SIG-M5 treated with dmso at 0.1 percent for 504 hours (cell line): ENCODE data around the gene CRAMP1.
"Not testable (repeated sequence)": the region's sequence is repeated elsewhere in the genome, so short reads cannot be mapped to it uniquely, and the experiment has no call there.

ENCODE experiments used
- DNase-seq: peaks from one replicate; lab custom pipeline; 2025; ENCODE audit not compliant: unreplicated experiment; lab: John Stamatoyannopoulos, UW

The CRAMP1 gene

DNA sequence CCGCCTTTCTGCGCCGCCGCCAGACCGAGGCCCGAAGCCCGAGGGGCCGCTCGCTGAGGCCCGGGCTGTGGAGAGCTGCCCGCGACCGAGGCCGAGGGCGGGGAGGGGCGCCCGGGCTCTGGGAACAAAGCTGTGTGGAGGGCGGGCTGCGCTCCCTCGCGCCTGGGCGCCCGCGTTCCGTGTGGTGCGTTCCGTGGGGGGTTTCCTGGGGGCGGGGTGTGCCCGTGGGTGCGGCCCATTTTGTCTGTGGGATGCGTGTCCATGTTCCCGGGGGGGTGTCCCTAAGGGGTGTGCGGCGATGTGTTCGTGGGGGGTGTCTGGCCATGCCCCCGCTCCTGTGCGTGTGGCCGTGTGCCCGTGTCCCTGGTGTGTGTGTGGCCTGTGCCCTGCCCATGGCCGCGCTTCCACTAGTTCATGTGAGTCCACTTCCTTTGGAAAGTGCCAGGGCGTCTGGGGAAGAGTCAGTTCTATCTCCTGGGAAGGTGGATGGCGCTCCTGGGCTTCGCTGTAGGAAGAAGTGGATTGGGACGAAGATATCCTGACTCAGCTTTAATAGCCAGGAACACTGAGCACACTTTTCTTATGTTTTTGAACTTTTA, 66.4 kb downstream of the CRAMP1 start:
- peak; percentile 24 for DNase-seq

DNA sequence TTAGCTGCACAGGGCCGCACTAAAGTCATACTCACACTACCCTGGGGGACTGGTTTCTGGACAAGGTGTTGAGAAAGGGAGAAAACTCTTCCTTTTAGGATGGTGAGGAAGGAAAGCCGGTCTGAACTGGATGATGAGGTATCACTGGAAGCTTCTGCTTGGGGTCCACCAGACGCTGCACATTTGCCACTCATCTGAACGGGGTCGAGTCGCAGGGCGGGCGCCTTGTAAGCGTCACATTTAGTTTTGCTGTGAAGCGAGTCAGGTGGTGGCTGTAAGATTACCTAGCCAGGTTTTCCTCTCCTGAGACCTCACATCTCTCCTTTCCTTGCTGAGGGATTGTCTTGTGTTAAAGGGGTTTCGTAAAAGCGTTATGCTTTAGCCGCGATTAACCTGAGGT, 68.2 kb downstream of the CRAMP1 start:
- DNase-seq, result no peak

DNA sequence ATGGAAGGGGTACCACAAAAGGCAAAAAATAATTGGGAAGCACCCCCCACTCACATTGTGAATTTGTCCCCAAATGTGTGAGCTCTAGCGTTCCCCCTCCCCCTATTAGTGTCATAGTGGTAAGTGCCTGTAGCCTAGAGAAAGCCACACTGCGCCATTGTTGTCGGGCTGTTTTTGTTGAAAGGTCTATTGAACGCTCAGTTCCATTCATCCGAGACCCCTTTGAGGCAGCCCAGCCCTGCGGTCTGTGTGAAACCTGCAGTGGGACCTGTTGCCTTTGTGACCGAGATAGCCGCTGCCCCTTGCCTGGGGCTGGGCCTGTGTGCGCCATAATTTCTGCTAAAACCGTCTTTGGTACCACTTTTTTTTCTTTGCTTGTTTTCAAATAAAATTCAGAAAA, 68.9 kb downstream of the CRAMP1 start:
- no peak for DNase-seq

DNA sequence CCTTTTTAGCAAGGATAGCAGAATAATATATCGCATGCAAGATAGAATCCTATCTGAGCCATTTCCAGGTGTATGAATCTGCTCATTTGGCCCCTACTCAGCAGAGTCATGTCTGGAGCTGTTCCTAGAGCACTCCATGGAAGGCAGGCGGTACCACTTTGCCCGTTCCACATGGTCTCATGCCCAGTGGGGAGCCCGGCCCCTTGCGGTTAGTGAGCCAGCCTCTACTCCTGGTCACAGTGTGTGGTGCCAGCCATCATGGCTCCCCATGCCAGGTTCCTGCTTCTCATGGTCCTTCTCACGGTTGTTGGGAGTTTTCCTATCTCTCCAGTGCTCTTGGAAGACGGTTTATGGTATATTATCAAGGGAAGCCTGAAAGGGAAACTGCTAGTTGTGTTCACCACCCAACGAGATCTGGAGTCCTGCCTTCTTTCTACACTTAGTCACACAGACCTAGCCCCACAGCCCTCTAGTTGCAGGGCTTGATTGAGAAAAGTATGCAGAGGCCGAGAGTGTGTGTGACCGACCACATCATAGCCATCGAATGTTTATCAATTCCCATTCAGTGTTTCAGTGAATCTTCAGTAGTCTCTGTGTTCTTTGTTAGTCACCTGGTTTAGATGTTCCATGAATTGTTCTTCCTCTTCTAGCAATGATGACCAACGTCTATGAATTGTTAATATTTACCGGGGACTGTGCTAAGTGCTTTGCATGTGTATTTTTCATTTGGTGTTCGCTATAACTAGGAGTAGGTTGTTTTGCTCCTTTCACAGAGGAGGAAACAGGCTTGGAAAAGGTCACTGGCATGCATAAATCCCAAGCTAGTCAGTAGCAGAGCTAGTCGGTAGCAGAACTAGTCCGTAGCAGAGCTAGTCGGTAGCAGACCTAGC, 75.5 kb downstream of the CRAMP1 start:
- no peak for DNase-seq

DNA sequence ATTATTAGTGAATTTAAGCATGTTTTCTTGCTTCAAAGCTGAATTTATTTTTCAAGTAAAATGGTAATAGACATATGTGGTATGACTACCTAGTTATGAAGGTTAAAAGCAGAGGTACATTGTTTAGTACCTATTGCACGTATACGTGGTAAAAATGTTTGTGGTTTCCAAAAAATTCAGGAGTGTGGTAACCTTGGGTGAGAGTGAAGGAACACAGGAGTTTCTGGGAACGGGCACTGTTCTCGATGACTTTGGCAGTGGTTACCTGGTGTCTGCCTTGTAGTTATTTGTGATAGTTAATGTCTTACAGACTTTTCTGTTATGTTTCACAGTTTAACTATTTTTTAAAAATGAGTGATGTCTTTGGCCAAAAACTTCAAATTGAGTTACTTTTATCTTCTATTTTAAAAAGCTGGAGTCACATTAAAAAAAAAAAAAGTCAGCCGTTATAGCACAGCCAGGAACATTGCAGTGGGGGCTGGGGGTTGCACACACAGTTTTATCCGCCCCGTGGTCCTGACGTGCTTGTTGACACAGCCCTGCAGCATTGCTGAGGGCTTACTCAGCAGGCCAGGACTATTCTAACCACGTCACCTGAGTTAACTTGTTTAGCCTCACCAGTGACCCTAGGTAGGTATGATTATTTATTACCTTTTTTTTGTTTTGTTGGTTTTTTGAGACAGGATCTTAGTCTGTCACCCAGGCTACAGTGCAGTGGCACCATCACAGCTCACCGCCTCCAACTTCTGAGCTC, 76.8 kb downstream of the CRAMP1 start:
- DNase-seq, result peak; percentile 48

DNA sequence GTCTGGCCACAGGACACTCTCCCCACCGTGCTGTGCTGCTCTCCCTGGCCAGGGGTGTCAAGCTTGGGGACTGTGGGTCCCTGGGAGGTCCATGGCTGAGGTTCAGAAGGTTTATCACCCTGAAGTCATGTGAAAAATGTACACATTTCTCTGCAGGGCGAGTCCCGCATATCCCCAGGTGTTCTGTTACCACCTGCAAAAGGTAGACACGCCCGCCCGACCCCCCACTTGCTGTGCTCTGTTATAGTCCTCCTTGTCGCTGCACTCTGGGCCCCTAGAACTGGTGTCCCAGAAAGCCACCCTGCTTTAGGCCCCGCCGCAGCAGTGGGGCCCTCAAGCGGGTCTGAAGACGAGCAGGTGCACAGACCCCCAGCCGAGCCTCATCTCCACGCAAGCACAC, 77.7 kb downstream of the CRAMP1 start:
- DNase-seq, result no peak

DNA sequence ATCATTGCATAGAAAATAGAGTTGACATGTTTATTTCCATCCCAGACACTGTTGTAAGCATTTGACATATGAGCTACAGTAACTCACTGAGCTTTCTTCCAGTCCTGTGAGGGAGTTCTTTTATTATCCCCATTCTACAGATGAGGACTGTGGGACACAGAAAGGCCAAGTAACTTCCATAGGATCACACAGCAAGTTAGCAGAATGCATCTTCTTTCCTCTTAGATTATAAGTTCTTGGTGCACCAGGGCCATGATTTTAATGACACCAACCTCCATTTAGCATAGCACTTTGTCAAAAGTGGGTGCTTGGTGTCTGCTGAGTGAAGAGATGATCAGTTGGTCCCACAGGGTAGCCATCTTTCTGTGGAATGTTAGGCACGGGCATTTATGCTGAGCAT, 78.7 kb downstream of the CRAMP1 start:
- DNase-seq, result no peak

DNA sequence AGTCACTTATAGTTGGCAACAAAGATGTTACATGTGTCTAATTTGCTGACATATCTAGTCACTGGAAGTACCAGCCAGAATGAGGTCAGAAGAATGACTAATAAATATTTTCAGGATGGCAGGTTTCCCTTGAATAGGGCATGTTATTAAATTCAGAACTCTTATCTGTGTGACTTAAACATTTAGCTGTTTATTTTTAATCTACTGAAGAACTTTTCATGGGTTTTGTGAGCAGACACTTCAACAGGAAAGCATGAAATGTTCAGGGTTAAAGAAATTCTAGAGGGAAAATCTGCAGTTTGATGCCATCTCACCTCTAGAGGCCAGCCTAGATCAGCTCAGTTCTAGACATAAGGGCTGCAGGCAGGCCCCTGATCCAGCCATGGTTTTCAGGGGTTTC, 79.1 kb downstream of the CRAMP1 start:
- no peak for DNase-seq

DNA sequence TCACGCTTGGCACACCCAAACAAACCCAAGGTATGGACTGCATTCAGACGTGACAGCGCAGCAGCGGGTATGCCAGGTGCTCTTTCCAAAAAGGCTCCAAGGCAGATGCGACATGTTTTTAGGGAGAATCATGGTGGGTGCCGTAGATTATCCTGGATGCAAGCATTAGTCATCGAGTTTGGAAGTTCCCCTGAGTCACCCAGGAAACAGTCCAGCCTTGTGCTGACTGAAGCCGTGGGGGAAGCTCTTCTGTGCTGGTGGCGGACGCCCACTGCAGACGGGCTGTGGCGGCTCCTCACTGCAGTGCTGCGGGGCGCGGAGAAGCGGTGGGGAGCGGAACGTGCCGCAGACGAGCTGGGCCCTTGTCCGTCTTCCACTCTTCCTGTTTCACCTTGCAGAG, 79.8 kb downstream of the CRAMP1 start:
- no peak for DNase-seq

DNA sequence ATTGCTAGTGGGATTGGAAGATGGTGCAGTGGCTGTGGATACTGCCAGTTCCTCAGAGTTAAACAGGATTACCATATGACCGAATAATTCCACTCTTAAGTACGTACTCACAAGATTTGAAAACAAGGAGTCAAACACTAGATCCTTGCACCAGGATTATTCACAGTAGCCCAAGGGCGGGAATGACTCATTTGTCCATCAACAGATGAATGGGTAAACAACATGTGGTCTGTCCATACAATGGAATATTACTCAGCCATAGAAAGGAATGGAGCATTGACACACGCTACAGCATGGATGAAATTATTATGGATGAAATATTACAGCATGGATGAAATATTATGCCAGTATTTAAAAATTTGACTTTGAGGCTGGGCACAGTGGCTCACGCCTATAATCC, 84.7 kb downstream of the CRAMP1 start:
- no peak for DNase-seq

DNA sequence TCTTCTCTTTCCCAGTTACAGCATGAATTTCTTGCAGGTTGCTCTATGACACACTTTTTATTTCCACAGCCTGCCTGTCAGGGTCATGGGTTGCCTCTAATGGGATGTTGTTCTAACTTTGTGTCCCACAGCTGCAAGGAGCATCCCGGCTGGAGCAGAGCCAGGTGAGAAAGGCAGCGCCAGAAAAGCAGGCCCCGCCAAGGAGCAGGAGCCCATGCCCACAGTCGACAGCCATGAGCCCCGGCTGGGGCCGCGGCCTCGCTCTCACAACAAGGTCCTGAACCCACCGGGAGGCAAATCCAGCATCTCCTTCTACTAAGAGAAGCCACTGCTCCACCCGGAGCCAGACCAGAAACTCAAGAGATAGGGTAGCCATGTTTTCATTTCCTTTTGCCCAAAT, 86.5 kb downstream of the CRAMP1 start:
- DNase-seq, result no peak

DNA sequence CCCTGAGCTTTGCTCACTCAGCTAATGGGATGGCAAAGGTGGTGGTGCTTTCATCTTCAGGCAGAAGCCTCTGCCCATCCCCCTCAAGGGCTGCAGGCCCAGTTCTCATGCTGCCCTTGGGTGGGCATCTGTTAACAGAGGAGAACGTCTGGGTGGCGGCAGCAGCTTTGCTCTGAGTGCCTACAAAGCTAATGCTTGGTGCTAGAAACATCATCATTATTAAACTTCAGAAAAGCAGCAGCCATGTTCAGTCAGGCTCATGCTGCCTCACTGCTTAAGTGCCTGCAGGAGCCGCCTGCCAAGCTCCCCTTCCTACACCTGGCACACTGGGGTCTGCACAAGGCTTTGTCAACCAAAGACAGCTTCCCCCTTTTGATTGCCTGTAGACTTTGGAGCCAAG, 88.1 kb downstream of the CRAMP1 start:
- DNase-seq, result no peak

DNA sequence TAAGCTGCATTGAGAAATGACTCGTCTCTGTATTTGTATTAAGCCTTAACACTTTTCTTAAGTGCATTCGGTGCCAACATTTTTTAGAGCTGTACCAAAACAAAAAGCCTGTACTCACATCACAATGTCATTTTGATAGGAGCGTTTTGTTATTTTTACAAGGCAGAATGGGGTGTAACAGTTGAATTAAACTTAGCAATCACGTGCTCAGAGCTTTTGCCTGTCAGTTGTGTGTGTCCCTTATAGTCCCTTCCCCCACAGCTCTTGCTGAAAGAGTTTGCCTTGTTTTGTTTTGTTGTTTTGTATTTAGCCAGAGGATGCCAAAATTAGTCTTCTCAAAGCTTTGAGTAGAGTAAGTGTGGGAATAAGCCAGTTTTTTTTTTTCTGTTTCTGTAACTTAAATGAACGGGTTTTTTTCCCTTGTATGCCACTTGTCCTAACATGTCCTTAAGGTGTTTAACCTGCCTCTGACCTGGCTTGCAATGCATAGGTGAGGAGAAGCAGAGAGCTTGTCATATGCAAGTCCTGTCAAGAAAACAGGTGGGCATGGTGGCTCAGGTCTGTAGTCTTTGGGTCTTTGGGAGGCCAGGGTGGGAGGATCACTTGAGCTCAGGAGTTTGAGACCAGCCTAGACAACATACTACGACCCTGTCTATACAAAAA, 89.2 kb downstream of the CRAMP1 start:
- no peak for DNase-seq

DNA sequence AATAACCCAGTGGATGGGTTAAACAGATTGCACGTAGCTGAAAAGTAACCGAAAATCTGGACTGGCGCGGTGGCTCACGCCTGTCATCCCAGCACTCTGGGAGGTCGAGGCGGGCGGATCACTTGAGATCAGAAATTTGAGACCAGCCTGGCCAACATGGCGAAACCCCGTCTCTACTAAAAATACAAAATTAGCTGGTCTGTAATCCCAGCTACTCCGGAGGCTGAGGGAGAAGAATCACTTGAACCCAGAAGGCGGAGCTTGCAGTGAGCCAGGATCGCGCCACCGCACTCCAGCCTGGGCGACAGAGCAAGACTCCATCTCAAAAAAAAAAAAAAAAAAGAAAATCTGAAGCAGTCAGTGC, 93.1 kb downstream of the CRAMP1 start:
- DNase-seq, result not testable (repeated sequence)

DNA sequence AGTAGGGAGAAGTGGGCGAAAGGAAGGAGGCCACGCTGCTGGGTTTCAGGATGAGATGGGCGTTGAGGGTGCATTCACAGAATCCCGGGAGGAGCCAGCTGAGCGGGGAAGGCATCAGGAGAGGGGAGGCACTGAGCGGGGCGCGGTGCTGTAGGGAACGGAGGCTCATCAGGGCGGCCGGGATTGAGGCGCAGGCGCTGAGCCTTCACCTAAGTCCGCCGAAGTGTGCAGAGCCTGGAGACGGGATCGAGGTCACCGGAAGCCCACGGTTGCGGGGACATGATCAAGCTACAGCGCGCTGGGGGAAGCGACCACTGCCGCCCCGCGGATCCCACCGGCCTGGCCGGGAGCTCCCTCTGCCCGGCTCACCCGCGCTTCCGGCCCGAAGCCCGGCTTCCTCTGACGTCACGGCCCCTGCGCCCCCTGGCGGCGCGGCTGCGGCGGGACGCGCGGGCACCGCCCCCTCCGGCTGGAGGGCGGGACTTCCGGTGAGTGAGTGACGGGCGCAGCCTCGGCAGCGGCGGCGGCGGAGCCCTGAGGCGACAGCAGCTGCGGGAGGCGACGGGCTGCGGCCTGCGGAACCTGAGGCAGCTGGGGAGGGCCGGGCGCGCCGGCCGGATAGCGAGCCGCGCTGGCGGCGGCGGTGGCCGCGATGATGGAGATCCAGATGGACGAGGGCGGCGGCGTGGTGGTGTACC, 93.7 kb downstream of the CRAMP1 start, which contains the start of gene MAPK8IP3:
Gene MAPK8IP3 (plus strand): TSS at position 508 of the 698 bp plus-strand sequence. CDS start 145 bp downstream, at position 653.
- DNase-seq, result peak; percentile 68

DNA sequence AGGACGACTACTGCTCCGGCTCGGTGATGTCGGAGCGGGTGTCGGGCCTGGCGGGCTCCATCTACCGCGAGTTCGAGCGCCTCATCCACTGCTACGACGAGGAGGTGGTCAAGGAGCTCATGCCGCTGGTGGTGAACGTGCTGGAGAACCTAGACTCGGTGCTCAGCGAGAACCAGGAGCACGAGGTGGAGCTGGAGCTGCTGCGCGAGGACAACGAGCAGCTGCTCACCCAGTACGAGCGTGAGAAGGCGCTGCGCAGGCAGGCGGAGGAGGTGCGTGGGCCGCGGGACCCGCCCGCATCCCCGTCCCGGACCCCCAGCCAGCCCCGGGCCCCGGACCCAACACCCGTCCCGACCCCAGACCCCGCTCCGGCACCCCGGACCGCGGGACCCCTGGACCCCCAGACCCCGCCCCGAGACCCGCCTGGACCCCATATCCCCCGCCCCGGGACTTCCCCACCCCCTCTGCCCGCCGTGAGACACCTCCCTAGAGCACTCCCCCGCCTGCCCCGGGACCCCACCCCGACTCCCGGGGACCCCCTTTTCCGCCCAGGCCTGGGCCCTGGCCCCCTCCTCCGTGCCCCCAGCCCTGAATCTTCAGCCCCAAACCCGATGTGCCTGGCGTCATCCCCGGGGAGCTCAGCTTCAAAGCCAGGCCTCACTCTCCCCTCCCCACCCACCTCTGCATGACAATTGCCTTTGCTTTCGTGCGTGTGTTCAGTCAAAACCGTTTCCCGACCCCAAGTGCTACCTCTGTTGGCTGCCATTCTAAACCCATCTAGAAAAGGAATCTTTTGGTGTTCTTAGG, 94.4 kb downstream of the CRAMP1 start:
- peak; percentile 26 for DNase-seq

DNA sequence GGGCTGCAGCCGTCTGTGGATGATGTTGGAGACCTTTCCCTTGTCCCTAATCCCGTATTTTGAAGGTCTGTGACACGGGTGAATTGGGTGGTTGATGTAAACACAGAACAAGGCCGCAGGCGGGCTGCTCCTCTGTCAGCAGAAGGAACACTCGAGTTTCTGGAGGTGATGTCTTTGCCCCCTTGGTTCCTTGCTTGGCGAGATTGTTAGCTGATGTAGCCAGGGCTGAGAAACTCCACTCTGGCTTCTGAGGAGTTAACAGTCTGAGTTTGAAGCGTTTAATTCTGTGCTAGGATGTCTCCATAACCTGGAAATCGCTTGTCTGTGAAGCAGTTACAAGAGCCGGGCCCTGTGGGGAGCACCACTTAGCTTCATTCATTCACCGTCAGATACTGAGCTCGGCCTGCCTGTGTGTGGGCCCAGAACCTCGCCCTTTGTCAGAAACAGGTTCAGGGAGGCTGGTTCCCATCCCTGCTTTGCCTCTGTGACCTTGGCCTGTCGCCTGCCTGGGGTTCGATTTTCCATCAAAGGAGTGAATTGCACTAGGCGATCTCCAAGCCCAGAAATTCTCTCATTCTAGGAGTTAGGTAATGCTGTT, 95.1 kb downstream of the CRAMP1 start:
- DNase-seq, result no peak

DNA sequence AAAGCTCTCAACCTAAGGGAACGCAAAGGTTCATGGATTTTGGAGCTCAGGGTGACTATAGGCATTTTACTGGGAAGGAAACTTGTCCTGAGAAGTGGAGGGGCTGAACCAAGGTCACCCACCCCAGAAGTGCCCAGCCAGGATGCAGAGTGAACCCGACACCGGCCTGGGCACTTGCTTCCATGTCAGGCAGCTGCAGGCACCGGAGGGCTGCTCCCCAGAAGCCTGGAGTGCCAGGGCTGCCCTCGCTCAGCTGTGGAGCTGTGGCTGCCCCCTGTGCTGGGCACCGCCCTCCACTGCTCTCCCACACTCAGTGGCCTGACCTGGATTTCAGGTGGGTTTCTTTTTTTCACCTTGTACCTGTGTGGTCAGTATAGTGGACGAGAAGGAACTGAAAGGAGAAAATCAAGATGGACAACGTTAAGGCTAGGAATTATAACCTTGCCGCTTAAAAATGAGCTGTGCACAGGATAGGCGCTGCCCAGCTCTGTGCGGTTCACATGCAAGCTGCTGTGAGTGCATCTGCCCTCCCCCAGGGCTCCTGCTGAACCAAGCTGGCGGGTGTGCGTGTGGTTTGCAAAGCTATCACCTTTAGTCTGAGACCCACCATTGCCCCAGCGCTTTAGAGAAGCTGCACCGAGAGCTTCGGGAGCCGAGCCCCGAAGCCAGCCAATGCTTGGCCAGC, 96.1 kb downstream of the CRAMP1 start:
- no peak for DNase-seq

DNA sequence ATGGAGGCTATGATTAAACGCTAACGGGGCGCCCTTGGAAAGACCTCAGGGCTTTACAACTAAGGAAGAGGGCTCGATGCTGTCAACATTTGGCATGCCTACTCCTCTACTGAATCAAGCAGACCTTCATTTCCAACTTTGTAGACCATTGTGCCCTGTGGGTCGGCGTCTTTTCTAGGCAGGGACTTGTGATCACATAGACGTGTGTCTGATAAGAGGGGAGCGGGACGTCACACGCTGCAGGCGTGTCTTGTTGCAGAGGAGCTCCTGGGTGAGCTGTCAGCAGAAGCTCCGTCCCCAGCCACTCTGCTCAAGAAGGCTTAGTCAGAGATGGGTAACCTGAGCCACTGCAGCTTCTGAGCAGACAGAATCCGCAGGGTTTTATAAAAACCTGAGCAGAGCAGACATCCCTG, 96.6 kb downstream of the CRAMP1 start:
- DNase-seq, result no peak
